SH-SY5Y (cell line): Measurements from ENCODE around the gene ATP11C.

Source experiments
- GATA2 ChIP-seq: IDR thresholded peaks from 2 replicates; pipeline ENCODE4 v1.6.1; 2011; ENCODE audit warnings: mild to moderate bottlenecking, low read depth, low read length
- GATA3 ChIP-seq: IDR thresholded peaks from 2 replicates; pipeline ENCODE4 v1.6.1; 2011; ENCODE audit warnings: low read depth, mild to moderate bottlenecking, low read length, moderate library complexity

ATP11C gene

DNA sequence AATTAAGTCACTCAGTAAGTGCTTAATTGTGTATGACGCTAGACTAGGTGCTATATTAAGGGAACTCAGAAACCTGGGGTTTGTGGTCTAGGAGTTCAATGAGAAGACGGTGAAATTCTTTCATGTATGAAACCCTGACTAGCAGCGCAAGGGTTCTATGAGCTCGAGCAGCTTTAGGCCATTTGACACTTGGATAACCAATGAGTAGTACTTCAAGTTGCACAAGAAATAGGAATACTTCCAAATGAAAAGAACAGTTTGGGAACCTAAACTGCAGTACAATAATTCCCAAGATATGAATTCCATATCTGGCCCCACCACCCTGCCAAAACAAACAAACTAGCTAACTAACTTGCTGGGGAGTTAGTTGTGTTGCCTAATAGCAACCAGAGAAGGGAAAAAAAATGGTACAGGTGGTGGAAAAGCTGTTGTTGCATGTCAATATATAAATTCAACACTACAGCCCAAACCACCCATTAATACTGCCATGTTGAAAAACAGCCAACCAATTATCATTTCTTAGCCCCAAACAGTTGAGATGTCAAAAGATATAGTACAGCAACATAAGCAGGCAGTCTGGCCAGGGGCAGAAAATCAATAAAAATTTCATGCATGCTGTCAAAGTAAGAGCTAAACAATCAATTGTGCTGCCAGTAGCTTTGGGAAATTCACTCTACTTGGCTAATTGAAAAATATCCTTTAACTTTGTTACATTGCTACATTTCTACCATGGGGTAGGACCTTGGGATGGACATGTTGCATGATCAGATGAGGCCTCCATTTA is 170.3 kb downstream of the ATP11C start:
- no peak for TF ChIP-seq GATA3
- no peak for TF ChIP-seq GATA2

DNA sequence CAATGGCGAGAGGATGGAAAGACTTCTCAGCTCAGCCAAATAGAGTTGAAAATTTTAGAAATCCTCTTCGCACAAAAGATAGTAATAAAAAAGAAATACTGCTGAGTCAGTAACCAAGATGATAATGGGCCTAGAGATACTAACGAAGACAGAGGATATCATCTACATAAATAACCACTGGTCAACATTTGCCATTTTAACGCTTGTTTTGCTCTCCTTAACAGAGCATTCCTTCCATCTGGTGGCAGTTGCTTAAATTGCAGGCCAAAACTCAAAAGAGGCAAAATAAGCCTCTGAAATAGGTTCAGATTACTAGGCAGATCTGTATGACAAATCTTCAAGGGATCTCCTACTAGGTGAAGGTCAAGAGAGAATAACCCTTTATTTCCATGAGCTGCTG is 173.2 kb downstream of the ATP11C start:
- TF ChIP-seq GATA2 (no peak), GATA3 (no peak)

DNA sequence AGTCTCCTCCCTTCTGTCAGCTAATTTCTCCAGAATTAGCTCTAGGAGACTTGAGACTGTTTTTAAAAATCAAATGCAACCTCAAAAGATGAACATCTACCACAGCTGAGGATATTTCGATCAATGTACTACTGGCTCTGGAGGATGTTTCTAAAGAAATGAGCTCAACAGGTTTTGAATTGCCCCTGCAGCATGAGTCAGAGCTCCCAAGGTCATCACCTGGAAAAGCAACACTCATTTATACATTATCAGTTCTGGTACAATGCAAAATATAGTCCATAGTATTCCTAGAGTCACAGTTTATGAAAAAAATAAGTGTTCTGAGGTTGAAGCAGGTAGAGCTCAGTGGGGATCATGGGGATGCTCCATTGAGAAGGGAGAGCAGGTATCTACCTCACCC is 174.0 kb downstream of the ATP11C start:
- no peak for TF ChIP-seq GATA2
- TF ChIP-seq GATA3, result no peak

DNA sequence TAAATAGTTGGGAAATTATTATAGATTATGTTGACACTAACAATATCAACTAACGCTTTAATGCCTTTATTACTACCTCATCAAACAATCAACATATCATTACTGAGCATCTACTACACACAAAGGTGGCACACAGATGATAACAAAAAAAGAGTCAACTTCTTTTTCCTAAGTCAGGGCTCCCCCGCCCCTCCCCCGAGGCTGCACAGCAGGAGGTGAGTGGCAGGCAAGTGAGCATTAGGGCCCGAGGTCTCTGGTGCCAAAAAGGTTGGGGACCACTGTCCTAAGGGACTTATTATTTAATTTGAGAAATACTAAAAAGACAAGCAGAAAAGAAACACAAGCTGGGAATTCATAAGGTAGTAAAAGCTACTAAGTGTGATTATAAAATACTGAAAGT is 174.6 kb downstream of the ATP11C start:
- no peak for TF ChIP-seq GATA3
- no peak for TF ChIP-seq GATA2

DNA sequence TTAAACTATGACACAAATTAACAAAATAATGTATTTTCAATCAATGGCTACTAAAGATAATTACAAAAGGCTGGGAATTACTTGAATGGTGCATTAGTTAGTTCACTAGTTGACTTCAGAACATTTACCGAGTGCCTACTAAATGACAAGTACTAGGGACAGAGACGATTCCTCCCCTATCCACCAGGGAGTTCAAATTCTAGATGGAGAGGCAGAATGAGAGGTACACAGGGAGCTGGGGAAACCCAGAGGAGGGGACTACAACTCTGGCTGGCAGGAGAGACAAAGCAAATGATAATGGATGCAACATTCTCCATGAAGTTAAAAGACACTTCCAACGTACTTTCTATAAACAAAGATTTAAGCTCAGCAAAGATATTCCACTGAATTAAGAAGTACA is 181.8 kb downstream of the ATP11C start:
- no peak for TF ChIP-seq GATA2
- TF ChIP-seq GATA3, result no peak

DNA sequence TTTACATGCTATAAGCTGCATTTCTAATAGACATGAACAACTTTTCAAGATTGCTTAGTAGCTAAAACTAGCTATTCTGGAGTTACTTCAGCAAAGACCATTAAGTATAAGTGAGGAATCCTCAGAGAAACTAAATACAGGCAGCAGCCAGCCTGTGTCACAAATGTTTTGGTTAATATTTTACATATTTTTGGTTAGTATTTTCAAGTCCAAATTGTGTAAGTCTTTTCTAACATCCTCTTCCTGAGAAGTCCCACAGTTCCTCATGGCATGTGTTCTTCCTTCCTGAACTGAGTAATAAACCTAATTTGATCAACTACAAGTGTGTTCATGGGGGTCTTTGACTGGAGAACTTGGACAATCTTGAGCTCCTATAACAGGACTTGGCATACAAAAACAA is 182.5 kb downstream of the ATP11C start:
- no peak for TF ChIP-seq GATA2
- TF ChIP-seq GATA3, result no peak

DNA sequence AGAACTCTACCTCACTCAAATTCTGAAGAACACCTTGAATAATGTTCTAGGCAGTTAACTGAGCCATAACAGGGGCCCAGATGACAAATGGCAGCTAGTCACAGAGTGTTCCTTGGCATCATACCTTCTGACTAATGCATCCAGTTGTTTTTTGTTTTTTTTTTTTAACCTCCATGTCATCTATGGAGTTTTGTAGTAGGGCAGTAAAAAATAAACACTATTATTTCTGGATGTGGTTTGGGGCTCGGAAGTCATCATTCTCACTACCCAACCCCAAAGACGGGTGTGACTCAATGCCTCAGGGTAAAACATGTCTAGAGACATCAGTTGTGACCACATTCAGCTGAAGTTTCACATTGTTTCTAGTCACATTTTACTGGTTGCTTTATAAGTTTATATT is 193.7 kb downstream of the ATP11C start:
- TF ChIP-seq GATA2 (no peak), GATA3 (no peak)

DNA sequence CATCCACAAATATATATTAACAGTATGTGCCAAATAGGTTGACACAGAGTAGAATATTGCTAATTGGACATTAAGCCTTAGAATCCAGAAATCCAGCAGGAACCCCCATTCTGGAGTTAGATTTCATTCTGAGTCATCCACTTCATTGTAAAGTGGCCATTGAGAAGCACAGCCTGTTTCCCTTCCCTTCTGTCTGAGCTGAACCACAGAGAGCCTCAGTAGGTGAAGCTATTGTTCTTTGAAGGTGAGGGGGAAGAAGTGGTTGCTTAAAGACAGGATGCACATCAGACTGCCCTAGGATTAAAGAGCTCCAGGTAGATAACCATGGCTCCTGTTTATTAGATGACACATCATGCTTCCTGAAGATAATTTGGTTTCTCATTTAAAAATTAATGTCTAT is 194.3 kb downstream of the ATP11C start:
- TF ChIP-seq GATA2 (no peak), GATA3 (no peak)

DNA sequence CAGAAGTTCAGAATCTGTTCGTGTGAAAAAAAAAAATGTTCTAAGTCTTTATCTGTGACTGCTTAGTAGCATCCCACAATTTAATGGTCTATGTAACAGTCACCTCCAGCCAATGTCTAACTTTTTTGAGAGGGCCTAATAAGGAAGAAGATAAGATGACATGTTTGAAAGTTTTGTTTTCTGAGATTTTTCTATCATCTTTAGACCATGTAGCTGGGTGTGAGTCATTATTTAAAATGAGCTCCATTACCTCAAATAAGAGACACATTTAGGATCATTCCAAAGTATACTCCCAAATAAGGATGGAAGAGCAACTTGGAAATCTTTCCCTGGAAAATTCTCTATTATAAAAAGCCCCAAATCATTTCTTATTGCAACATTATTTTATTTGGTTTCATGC is 196.7 kb downstream of the ATP11C start:
- TF ChIP-seq GATA3 (no peak), GATA2 (no peak)

DNA sequence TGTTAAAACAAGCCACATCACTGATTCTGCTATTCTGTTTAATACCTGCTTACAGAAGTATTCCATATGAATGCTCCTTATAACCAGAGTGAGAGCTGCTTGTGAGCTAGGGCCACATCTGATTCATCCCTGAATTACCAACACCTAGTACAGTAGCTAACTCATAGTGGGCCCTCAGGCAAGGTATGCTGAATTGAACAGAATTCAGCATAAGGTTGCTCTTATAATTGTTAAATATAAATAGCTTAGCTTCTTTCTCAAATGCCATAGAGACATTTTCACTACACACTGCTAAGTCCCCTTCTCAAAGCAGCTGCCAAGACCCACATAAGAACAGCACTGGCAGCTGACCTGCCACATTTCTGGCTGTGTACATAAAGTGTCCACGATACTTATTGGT is 197.9 kb downstream of the ATP11C start:
- TF ChIP-seq GATA3 (no peak), GATA2 (no peak)

DNA sequence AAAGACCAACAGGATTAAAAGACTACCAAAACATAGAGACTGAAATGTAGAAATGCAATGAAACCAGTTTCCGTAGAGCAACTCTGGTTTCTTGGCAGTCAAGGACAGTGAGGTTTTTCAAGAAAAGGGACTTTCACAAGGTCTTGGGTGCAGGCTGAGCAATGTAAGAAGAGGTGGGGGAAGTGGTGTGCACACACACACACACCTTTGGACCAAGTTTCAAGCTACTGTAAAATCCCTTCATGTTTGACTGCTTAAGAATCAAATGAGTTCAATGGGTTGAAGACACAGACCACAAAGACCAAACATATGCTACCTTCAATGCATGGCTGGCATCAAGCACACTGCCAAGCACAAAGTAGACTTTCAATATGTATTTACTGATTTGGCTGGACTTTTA is 207.1 kb downstream of the ATP11C start:
- TF ChIP-seq GATA3, result no peak
- TF ChIP-seq GATA2, result no peak

DNA sequence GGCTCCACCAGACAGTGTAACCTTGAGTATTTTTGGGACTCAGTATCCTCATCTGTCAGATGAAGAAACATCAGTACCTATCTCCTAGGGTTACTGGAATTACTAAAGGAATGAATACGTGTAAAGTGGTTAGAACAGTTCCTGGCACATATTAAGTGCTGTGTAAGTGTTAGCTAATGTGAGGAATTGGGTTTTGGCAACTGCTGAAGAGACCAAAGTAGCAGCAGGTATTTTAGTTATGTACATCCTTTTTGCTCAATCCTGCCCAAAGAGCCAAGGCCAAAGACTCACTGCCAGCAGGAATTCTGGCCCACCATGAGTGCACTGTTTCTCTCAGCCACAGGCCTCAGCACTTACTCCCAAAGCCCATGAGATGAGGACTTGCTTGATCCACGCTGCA is 208.2 kb downstream of the ATP11C start:
- TF ChIP-seq GATA2, result no peak
- no peak for TF ChIP-seq GATA3

DNA sequence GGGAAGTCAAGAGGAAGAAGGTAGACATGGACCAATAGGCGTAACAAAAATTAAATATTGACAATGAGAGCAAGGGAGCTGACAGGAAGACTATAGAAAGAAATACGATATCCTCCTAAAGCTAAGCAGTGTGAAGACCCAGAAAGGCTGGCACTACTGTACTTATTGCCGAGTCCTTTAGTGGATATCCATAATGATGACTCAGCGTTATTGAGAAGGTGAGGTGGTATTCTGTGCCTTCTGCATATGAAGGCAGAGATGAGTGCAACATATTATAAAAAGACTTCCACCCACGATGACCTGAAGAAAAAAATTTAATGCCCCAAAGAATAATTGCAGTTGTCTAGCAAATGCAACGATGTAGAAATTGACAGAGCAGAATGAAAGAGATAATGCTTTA is 211.9 kb downstream of the ATP11C start:
- TF ChIP-seq GATA2, result no peak
- no peak for TF ChIP-seq GATA3

DNA sequence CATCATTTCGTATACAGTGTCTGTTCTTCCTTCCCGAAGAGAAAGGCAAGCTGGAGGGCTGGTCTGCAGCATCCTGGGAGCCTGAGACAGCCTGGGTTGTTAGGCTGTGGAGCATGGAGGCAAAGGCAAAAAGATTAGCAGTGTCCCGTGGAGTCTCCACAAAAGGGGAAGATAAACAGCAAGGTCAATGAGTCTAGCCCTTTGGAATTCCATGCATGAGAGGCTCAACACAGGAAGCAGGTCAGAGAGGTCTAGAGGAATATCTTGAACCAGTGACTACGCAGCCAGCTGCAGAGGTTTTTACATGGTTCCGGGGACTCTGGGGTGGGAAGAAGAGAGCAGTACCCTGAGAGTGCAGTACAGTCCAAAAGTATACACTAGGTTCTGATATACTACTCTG is 212.7 kb downstream of the ATP11C start:
- TF ChIP-seq GATA3, result no peak
- no peak for TF ChIP-seq GATA2

DNA sequence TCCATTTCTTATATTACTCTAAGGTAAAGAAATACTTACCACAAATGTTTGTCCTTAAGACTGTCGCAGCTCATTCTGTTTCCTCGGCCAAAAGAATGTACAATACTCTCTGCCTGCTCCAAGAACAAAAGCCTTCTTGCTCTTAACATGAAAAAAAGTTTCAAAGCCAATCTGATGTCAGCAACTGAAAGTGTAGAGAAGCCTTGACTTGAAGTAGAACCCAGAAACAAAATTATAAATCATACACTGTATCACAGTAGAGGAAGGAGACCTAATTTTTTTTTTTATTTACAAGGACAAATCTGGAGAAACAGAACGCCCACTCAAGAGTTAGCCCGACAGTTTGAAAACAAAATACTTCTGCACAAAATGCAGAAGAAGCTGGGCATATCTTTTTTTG is 224.8 kb downstream of the ATP11C start, which contains the start of gene MCF2:
Gene MCF2, minus strand, starts transcription at position 101 of the 400 bp plus-strand sequence. CDS start 56,423 bp downstream, outside the sequence.
- TF ChIP-seq GATA3 (no peak), GATA2 (no peak)
